WTC11 (cell line): Measurements from ENCODE around the gene ZCCHC7.

ENCODE experiments used
- E2F1 ChIP-seq: sonication (generic); formaldehyde crosslinking; IDR thresholded peaks from 2 replicates; pipeline ENCODE4 v1.8.0; 2022; ENCODE audit warnings: mild to moderate bottlenecking, missing genetic modification reagents
- TCF7 ChIP-seq: sonication (generic); formaldehyde crosslinking; IDR thresholded peaks from 2 replicates; pipeline ENCODE4 v1.8.0; 2022; ENCODE audit warnings: mild to moderate bottlenecking, low read depth, missing genetic modification reagents, moderate library complexity

GRCh38 chr9:37269221-37269620 lies 148.8 kb downstream of the ZCCHC7 start:
- no peak for TF ChIP-seq E2F1 (CRISPR knock-in tag)
- TF ChIP-seq TCF7 (CRISPR knock-in tag) = no peak
